Hematopoietic multipotent progenitor cell treated with erythropoietin and hydrocortisone succinate and interleukin-3 and kit ligand, for 4 days (in vitro differentiated cells): ENCODE data around the gene HARS1.
"Not testable (repeated sequence)": the region's sequence is repeated elsewhere in the genome, so short reads cannot be mapped to it uniquely, and the experiment has no call there.

Source experiments
- DNase-seq: peaks from one replicate; pipeline ENCODE4 v3.0.0-alpha.2; 2015

HARS1 gene

GRCh38 chr5:140690941-140691924 is at the start of gene HARS1, which contains the start of gene HARS2:
Gene HARS1 (minus strand): TSS chr5:140691370. CDS start chr5:140691304, 66 bp downstream.
Gene HARS2 (plus strand): TSS chr5:140691455. CDS start chr5:140691649, 194 bp downstream.
- DNase-seq = peak; percentile 98

GRCh38 chr5:140737486-140737885 is 46.3 kb upstream of the HARS1 start:
- DNase-seq = no peak

GRCh38 chr5:140734354-140734753 is 43.2 kb upstream of the HARS1 start:
- no peak for DNase-seq

DNA sequence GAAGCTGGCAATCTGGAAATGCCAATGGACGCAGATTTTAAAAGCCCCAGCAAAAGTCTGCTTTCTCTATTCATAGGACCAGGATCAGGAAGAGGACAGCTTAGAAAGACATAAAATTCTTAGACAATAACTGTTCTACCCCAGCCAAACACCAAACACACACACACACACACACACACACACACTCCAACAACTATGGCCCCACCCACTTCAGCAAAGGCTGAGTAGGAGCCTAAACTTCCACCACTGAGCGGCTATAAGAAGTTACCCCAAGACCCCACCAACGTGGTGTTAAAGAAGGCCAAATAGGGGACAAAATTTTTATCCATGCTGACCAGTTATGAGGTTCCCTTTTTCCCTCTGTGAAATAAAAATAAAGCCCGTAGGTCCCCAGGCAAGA is 41.9 kb upstream of the HARS1 start:
- DNase-seq = no peak

DNA sequence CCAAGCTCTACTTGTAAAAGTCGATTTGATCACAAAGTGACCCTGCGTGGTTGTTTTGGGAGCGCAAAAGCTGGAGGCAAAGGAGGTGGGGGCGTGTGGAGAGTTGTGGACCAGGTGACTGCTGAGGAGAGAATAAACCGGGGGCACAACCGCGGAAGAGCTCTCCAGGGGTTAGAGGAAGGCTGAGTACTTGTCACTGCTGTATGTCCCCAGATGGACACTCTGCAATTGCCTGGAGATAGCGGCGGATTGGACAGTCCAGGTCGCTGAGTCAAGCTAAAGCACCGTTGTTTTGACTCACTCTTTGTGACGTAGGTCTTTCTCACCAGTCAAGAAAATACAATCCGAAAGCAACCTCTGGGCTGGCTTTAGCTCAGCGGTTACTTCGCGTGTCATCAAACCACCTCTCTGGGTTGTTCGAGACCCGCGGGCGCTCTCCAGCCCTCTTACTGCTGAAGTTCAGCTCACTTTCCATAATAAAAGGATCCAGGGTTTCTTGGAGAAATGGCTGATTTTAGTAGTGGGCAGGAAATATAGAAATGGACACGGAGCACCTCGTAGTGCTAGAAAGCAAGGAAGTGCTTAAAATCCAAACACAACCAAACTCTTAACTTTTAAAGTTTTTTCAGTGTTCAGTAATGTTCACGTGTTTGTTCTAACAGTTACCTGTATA is 34.8 kb upstream of the HARS1 start:
- peak; percentile 80 for DNase-seq

DNA sequence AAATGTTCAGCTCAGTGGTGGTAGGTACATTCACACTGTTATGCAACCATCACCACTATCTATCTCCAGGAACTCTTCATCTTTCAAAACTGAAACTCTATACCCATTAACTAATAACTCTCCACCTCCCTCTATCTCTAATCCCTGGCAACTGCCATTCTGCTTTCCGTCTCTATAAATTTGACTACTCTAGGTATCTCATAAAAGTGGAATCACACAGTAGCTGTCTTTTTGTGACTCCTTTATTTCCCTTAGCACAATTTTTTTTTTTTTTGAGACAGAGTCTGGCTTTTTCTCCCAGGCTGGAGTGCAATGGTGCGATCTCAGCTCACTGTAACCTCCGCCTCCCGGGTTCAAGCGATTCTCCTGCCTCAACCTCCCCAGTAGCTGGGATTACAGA is 30.2 kb upstream of the HARS1 start:
- DNase-seq = not testable (repeated sequence)

DNA sequence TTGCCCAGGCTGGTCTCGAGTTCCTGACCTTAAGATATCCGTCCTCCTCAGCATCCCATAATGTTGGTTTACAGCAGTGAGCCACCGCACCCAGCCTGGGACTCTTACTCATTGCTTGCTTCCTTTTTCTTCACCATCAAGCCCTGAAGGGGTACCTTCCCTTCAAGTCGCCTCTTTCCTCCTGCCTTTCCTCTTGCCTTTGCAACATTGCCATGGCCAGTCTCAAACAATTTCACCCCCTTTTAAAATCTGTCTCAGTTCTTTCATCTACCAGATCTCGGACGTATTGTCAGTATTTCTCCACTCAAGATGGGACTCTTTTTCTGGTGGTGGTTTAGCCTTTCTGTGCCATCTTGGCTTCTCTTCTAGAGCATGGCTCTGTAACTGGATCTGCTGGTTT is 29.6 kb upstream of the HARS1 start:
- not testable (repeated sequence) for DNase-seq

GRCh38 chr5:140718266-140718592 is 27.1 kb upstream of the HARS1 start:
- DNase-seq = no peak

- not testable (repeated sequence) for DNase-seq
Observed at GRCh38 chr5:140716238-140716637, 25.1 kb upstream of the HARS1 start.

- no peak for DNase-seq
Observed at GRCh38 chr5:140713562-140714094, 22.5 kb upstream of the HARS1 start.

DNA sequence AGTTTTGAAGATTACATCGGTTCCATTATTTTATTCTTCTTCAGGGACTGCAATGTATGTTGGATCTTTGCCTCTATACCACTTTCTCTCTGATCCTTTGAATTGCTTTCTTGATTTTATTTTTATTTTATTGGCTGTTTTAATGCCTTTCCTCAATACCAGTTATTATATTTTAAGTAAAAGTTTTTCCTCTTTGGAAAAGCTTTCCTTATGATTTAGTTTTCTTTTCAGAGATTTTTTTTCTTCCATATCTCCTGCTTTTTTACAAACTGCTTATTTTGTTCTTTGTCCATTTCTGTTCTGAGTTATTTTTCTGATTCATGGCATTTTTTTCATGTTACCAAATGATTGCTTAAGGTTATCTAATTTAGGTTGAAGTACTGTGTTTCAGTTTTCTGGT is 20.6 kb upstream of the HARS1 start:
- no peak for DNase-seq

DNA sequence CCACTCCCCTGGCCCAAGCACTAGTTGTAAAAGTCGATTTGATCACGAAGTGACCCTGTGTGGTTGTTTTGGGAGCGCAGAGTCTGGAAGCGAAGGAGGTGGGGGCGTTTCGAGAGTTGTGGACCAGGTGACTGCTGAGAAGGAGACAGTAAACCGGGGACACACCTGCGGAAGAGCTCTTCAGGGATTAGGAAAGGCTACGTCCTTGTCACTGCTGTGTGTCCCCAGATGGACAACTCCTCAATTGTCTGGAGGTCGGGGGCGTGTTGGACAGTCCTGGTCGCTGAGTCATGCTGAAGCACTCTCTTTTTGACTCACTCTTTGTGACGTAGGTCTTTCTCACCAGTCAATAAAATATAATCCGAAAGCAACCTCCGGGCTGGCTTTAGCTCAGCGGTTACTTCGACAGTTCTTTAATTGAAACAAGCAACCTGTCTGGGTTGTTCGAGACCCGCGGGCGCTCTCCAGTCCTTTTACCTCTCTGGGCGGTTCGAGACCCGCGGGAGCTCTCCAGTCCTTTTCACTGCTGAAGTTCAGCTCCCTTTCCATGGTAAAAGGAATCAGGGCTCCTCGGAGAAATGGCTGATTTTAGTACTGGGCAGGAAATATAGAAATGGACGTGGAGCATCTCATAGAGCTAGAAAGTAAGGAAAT is 19.9 kb upstream of the HARS1 start:
- DNase-seq = peak; percentile 98

- not testable (repeated sequence) for DNase-seq
Observed at GRCh38 chr5:140708787-140709186, 17.6 kb upstream of the HARS1 start.

DNA sequence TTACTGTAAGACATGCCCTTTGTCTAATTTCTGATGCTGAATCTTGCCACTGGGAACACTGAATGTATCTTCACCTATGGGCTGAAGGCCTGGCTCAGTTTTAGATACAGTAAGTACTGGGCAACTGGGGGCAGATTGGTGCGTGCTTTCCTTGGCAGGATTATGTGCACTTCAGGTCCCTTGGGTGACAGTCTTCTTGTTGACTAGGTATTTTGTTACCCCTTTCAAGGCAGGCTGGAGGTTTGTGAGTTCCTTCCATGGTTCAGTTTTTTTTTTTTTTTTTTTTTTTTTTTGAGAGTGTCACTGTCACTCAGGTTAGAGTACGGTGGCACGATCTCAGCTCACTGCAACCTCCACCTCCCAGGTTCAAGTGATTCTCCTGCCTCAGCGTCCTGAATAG is 16.6 kb upstream of the HARS1 start:
- DNase-seq = no peak

- DNase-seq = peak; percentile 99
Observed at GRCh38 chr5:140700177-140701144, 9.3 kb upstream of the HARS1 start, which contains the start of gene ZMAT2. Gene ZMAT2 (plus strand): TSS chr5:140700447. CDS start chr5:140700461, 14 bp downstream.

- no peak for DNase-seq
Observed at GRCh38 chr5:140696891-140697492, 5.8 kb upstream of the HARS1 start.

- DNase-seq = no peak
Observed at GRCh38 chr5:140694276-140694675, 3.1 kb upstream of the HARS1 start.

DNA sequence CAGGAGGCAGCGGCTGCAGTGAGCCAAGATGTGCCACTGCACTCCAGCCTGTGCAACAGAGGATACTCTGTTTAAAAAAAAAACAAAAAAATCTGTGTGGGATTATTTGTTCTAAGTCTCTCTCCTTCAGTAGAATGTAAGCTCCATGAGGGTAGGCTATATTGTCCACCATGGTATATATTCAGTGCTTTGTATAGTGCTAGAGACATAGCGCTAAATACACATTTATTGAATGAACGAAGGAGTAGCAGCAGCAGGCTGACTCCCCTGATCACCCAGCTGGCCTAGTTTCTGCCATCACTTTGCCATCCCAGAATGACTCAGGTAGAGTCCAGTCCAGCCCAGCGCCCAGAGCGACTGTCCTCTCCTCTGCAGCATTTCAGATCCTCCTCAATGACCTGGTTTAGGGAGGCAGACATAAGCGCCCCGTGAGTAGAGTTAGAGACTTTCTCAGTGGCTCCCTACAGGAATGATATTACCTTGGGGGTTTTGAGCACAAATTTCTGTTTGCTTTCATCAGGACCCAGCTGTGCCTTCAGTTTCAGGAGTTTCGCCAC is 716 bp downstream of the HARS1 start:
- DNase-seq = no peak

DNA sequence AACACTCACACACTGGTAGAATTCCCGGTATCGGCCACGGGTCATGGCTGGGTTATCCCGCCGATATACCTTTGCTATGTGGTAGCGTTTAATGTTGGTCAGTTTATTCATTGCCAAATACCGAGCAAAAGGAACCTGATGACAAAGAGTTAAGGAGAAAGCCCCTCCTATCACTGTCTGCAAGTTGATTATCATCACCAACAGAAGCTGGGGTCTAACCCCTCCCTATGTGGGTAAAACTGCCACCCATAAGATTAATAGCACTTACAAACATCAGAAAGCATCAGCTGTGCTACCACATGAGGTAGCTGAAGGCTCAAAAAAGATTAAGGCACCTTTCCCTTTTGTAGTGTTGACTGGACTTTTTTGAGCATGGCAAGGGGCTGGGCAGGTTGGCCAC is 12.2 kb downstream of the HARS1 start:
- DNase-seq = peak; percentile 94

DNA sequence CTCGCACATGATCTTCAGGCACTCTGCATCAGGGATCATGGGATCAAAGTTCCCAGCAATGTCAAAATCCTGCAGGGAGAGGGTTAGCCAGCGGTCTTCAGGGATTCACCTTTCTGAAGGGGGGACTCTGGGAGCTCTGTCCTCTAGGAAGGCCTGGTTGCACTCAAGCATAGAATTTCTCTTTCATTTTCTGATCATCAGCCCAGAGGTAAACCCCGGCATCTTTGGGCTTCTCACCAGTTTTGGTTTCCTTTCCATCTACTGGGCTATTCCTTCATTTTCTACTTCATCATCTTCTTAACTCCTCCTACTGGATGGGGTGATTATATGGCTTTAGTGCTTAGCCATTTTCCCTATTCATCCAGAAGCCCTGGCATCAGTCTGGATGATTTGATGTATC is 13.2 kb downstream of the HARS1 start:
- no peak for DNase-seq

DNA sequence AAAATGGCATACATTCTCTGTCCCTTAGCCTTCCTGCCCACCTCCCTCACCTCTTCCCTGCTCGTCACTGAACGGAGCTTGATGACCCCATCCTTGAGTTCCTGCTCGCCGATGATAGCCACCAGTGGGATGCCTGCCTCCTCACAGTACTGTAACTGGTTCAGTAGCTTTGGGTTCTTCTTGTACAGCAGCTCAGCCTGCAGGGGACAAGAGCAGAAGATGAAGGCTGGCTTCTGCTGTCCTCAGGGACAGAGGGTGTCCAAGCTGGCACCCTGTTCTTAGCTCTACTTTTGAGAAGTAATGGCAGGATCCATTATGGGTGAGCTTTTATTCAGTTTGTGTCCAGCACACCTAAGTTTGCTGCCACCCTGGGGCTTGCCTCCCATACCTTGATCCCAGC is 16.5 kb downstream of the HARS1 start:
- no peak for DNase-seq
